Tibial nerve (tissue), 4 donors: ENCODE data around the gene EVA1B.

Source experiments
- EP300 ChIP-seq, 2 donors: sonication (generic); formaldehyde crosslinking; IDR thresholded peaks; one replicate each; pipeline ENCODE4 v1.6.1; 2017; ENCODE audit warnings: antibody characterized with exemption in 2 of 2, mild to moderate bottlenecking in 1 of 2
- POLR2A ChIP-seq, 2 donors: fragments of 450-650 bp; IDR thresholded peaks; one replicate each; pipeline ENCODE4 v1.6.1; 2017; ENCODE audit warnings: antibody characterized with exemption in 2 of 2, mild to moderate bottlenecking in 2 of 2, moderate library complexity in 2 of 2
- TF ChIP-seq, protein P1 (sequence below), 5 experiments: fragments of 200-600 bp in 3 of 5; fragments of 450-650 bp in 2 of 5; sonication (generic) in 3 of 5; IDR thresholded peaks; one replicate each; pipeline ENCODE4 v1.5.1; 2016 to 2019; ENCODE audit warnings: antibody characterized with exemption in 5 of 5, mild to moderate bottlenecking in 3 of 5, moderate library complexity in 2 of 5

- TF ChIP-seq, protein P1, sequence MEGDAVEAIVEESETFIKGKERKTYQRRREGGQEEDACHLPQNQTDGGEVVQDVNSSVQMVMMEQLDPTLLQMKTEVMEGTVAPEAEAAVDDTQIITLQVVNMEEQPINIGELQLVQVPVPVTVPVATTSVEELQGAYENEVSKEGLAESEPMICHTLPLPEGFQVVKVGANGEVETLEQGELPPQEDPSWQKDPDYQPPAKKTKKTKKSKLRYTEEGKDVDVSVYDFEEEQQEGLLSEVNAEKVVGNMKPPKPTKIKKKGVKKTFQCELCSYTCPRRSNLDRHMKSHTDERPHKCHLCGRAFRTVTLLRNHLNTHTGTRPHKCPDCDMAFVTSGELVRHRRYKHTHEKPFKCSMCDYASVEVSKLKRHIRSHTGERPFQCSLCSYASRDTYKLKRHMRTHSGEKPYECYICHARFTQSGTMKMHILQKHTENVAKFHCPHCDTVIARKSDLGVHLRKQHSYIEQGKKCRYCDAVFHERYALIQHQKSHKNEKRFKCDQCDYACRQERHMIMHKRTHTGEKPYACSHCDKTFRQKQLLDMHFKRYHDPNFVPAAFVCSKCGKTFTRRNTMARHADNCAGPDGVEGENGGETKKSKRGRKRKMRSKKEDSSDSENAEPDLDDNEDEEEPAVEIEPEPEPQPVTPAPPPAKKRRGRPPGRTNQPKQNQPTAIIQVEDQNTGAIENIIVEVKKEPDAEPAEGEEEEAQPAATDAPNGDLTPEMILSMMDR (IDR thresholded peaks at IDR 0.05), result no peak
- TF ChIP-seq EP300 (IDR thresholded peaks at IDR 0.05), result no peak
- TF ChIP-seq POLR2A (IDR thresholded peaks at IDR 0.05), result no peak
Observed at GRCh38 chr1:36324353-36324703, 883 bp upstream of the EVA1B start.
